ENCODE results near the gene NMT2. TPM values are rescaled to one million over a fixed set of nuclear protein-coding genes. Genes with fewer than 3 reads are reported as not detected.

NMT2 gene
- total and polyA plus RNA-seq, 3 donors from 2014 or later: 35.8 to 68.3 (median 56.6) TPM

- no peak overlapping the region for H3K4me3 ChIP-seq
- intact Hi-C loops (cut with DNase I; ENCODE audit: low total_unique reads): no loop called here
- DNase-seq: no peak
- peaks cover 20% of the 10 kb centered on the region for H3K4me1 ChIP-seq
- H3K9me3 ChIP-seq: no peaks in the 10 kb centered on the region
- 24 to 33% methylated on average over 2 of the region's 2 CpGs for WGBS, 2 donors
- H3K27ac ChIP-seq: peak overlapping the region in 1 of 2 donors; percentile 41
- H3K36me3 ChIP-seq (ENCODE audit: low read depth, missing control alignments): no peaks in the 10 kb centered on the region
- H3K27me3 ChIP-seq: no peaks in the 10 kb centered on the region
- TF ChIP-seq, protein P1, sequence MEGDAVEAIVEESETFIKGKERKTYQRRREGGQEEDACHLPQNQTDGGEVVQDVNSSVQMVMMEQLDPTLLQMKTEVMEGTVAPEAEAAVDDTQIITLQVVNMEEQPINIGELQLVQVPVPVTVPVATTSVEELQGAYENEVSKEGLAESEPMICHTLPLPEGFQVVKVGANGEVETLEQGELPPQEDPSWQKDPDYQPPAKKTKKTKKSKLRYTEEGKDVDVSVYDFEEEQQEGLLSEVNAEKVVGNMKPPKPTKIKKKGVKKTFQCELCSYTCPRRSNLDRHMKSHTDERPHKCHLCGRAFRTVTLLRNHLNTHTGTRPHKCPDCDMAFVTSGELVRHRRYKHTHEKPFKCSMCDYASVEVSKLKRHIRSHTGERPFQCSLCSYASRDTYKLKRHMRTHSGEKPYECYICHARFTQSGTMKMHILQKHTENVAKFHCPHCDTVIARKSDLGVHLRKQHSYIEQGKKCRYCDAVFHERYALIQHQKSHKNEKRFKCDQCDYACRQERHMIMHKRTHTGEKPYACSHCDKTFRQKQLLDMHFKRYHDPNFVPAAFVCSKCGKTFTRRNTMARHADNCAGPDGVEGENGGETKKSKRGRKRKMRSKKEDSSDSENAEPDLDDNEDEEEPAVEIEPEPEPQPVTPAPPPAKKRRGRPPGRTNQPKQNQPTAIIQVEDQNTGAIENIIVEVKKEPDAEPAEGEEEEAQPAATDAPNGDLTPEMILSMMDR (IDR thresholded peaks at IDR 0.05): no peak
- TF ChIP-seq POLR2A (IDR thresholded peaks at IDR 0.05): no peak
Observed at GRCh38 chr10:15166325-15166724, 2.2 kb downstream of the NMT2 start.

- TF ChIP-seq, protein P1 (IDR thresholded peaks at IDR 0.05): no peak
- TF ChIP-seq POLR2A (IDR thresholded peaks at IDR 0.05): no peak
- Histone ChIP-seq H3K27ac (no peak overlapping the region), H3K36me3 (ENCODE audit: low read depth, missing control alignments) (no peaks in the 10 kb centered on the region), H3K9me3 (no peaks in the 10 kb centered on the region), H3K4me1 (peaks cover 10% of the 10 kb centered on the region), H3K27me3 (no peaks in the 10 kb centered on the region), H3K4me3 (no peak overlapping the region)
- WGBS, 2 donors: 59 to 60% methylated on average over 2 of the region's 2 CpGs
- intact Hi-C loops (cut with DNase I; ENCODE audit: low total_unique reads): no loop called here
- DNase-seq: no peak
Observed at GRCh38 chr10:15163253-15163828, 5.2 kb downstream of the NMT2 start.

DNA sequence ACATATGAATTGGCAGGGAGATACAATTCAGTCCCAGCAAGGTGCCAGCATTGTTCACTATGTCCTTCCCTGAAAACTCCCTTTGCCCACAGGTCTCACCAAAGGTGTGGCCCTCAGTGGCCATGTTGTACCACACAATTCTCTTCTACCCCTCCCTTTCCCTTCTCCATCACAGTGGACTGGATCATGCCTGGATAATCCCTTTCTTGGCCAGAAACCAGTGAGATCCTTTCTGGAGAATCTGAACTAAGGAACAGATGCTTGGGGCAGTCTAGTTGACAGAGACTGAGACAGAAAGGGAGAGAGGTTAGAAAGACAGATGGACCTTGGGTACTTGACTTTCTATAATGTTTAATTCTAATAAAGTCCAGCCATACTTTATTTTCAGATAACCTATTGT is 9.5 kb downstream of the NMT2 start:
- H3K27ac ChIP-seq: peak overlapping the region in 1 of 2 donors; percentile 3
- peaks cover 4% of the 10 kb centered on the region for H3K4me1 ChIP-seq
- no peaks in the 10 kb centered on the region for H3K9me3 ChIP-seq
- intact Hi-C loops (cut with DNase I; ENCODE audit: low total_unique reads): no loop called here
- TF ChIP-seq POLR2A (IDR thresholded peaks at IDR 0.05): no peak
- TF ChIP-seq, protein P1 (IDR thresholded peaks at IDR 0.05): no peak
- no peak for DNase-seq
- no peaks in the 10 kb centered on the region for H3K36me3 ChIP-seq (ENCODE audit: low read depth, missing control alignments)
- H3K4me3 ChIP-seq: no peak overlapping the region
- H3K27me3 ChIP-seq: no peaks in the 10 kb centered on the region

GRCh38 chr10:15158448-15158847 is 10.0 kb downstream of the NMT2 start:
- H3K4me3 ChIP-seq: no peak overlapping the region
- H3K9me3 ChIP-seq: no peaks in the 10 kb centered on the region
- WGBS, 2 donors: 63 to 90% methylated on average over 2 of the region's 2 CpGs
- TF ChIP-seq, protein P1 (IDR thresholded peaks at IDR 0.05): no peak
- TF ChIP-seq POLR2A (IDR thresholded peaks at IDR 0.05): no peak
- peak overlapping the region in 1 of 2 donors; percentile 24 for H3K27ac ChIP-seq
- no peaks in the 10 kb centered on the region for H3K27me3 ChIP-seq
- H3K36me3 ChIP-seq (ENCODE audit: low read depth, missing control alignments): no peaks in the 10 kb centered on the region
- no peak for DNase-seq
- intact Hi-C loops (cut with DNase I; ENCODE audit: low total_unique reads): no loop called here
- H3K4me1 ChIP-seq: peaks cover 4% of the 10 kb centered on the region

- TF ChIP-seq POLR2A (IDR thresholded peaks at IDR 0.05): no peak
- TF ChIP-seq, protein P1 (IDR thresholded peaks at IDR 0.05): no peak
- 91 to 92% methylated on average over 14 of the region's 14 CpGs for WGBS, 2 donors
- DNase-seq: no peak
Observed at GRCh38 chr10:15155978-15156656, 12.4 kb downstream of the NMT2 start.

More at GRCh38 chr10:15155978-15156656, 12.4 kb downstream of the NMT2 start:
- Histone ChIP-seq H3K27ac (no peak overlapping the region), H3K4me1 (peaks cover 4% of the 10 kb centered on the region), H3K9me3 (no peaks in the 10 kb centered on the region), H3K27me3 (no peaks in the 10 kb centered on the region), H3K4me3 (no peak overlapping the region), H3K36me3 (ENCODE audit: low read depth, missing control alignments) (no peaks in the 10 kb centered on the region)
- intact Hi-C loops (cut with DNase I; ENCODE audit: low total_unique reads): no loop called here

Data from testis (tissue), 3 donors.